HepG2 (cell line): Measurements from ENCODE around the gene NUDT17. TPM values are rescaled to one million over a fixed set of nuclear protein-coding genes. Genes with fewer than 3 reads are reported as not detected.

ENCODE experiments used
- ATF7 ChIP-seq, 2 experiments: fragments of 450-650 bp in 1 of 2; sonication (generic) in 1 of 2; formaldehyde crosslinking in 1 of 2; IDR thresholded peaks; 2 replicates each; pipeline versions ENCODE4 v1.4.0 to v1.6.1; 2016 to 2020; ENCODE audit warnings: antibody characterized with exemption in 1 of 2, mild to moderate bottlenecking in 1 of 2, missing genetic modification reagents in 1 of 2
- CBX1 ChIP-seq: IDR thresholded peaks from one replicate; pipeline ENCODE4 v1.6.1; 2016; ENCODE audit warnings: antibody characterized with exemption, low read depth
- DMAP1 ChIP-seq: IDR thresholded peaks from 2 replicates; pipeline ENCODE4 v1.6.1; 2016
- EEA1 ChIP-seq: sonication (generic); formaldehyde crosslinking; IDR thresholded peaks from 2 replicates; pipeline ENCODE4 v1.5.1; 2020; ENCODE audit warnings: mild to moderate bottlenecking, missing genetic modification reagents, borderline replicate concordance
- ERF ChIP-seq: IDR thresholded peaks from 2 replicates; pipeline ENCODE4 v1.6.1; 2018; ENCODE audit warnings: missing biosample characterization, missing genetic modification reagents
- EZH2 ChIP-seq: conservative IDR thresholded peaks from 2 replicates; pipeline ENCODE4 v1.6.1; 2012; ENCODE audit warnings: mild to moderate bottlenecking, low read depth, low read length, moderate library complexity
- HBP1 ChIP-seq: IDR thresholded peaks from 2 replicates; pipeline ENCODE4 v1.6.1; 2016; ENCODE audit warnings: low read depth, control low read depth
- MAFG ChIP-seq: sonication (generic); formaldehyde crosslinking; IDR thresholded peaks from 2 replicates; pipeline ENCODE4 v1.5.1; 2020; ENCODE audit warnings: mild to moderate bottlenecking, missing genetic modification reagents
- MTF2 ChIP-seq: sonication (generic); formaldehyde crosslinking; IDR thresholded peaks from 2 replicates; pipeline ENCODE4 v1.5.0; 2020; ENCODE audit warnings: missing genetic modification reagents, borderline replicate concordance
- NFAT5 ChIP-seq: sonication (generic); formaldehyde crosslinking; IDR thresholded peaks from 2 replicates; pipeline ENCODE4 v1.4.0; 2020; ENCODE audit warnings: missing genetic modification reagents
- ONECUT2 ChIP-seq: sonication (generic); formaldehyde crosslinking; IDR thresholded peaks from 2 replicates; pipeline ENCODE4 v1.4.0; 2020; ENCODE audit warnings: missing genetic modification reagents
- PBX3 ChIP-seq: sonication (generic); formaldehyde crosslinking; IDR thresholded peaks from 2 replicates; pipeline ENCODE4 v1.8.1; 2023; ENCODE audit warnings: missing genetic modification reagents, inconsistent platforms, borderline replicate concordance
- RARA ChIP-seq: IDR thresholded peaks from 2 replicates; pipeline ENCODE4 v1.6.1; 2016; ENCODE audit warnings: missing genetic modification reagents, missing compliant biosample characterization
- RBFOX2 ChIP-seq: fragments of 200-400 bp; formaldehyde crosslinking; IDR thresholded peaks from 2 replicates; pipeline ENCODE4 v1.6.1; 2017; ENCODE audit warnings: low read depth, mild to moderate bottlenecking, low read length
- RXRB ChIP-seq: IDR thresholded peaks from 2 replicates; pipeline ENCODE4 v1.6.1; 2016; ENCODE audit warnings: borderline replicate concordance, missing genetic modification reagents, missing compliant biosample characterization
- SAP130 ChIP-seq: IDR thresholded peaks from 2 replicates; pipeline ENCODE4 v1.6.1; 2016; ENCODE audit warnings: low read depth
- TFAP4 ChIP-seq: sonication (generic); IDR thresholded peaks from 2 replicates; pipeline ENCODE4 v1.6.1; 2016; ENCODE audit warnings: low read depth, borderline replicate concordance
- THAP11 ChIP-seq: IDR thresholded peaks from 2 replicates; pipeline ENCODE4 v1.6.1; 2016; ENCODE audit warnings: missing biosample characterization, missing genetic modification reagents
- TOPORS ChIP-seq: sonication (generic); formaldehyde crosslinking; IDR thresholded peaks from 2 replicates; pipeline ENCODE4 v1.8.0; 2023; ENCODE audit warnings: mild to moderate bottlenecking, missing genetic modification reagents
- ZBTB1 ChIP-seq: sonication (generic); formaldehyde crosslinking; IDR thresholded peaks from 2 replicates; pipeline ENCODE4 v1.4.0; 2020; ENCODE audit warnings: missing genetic modification reagents, borderline replicate concordance
- ZBTB21 ChIP-seq: sonication (generic); formaldehyde crosslinking; IDR thresholded peaks from 2 replicates; pipeline ENCODE4 v1.4.0; 2020; ENCODE audit warnings: missing genetic modification reagents
- ZNF232 ChIP-seq: sonication (generic); formaldehyde crosslinking; IDR thresholded peaks from 2 replicates; pipeline ENCODE4 v1.4.0; 2020; ENCODE audit warnings: missing genetic modification reagents, borderline replicate concordance
- ZNF383 ChIP-seq: sonication (generic); formaldehyde crosslinking; IDR thresholded peaks from 2 replicates; pipeline ENCODE4 v1.4.0; 2020; ENCODE audit warnings: missing genetic modification reagents, mild to moderate bottlenecking, borderline replicate concordance
- polyA plus RNA-seq, 8 experiments: library from polyadenylated mRNA; depleted of rRNA in 3 of 8; stranded (reverse) in 7 of 8; unstranded in 1 of 8; fragments of >200 nt; fragmentation: Illumina TruSeq in 4 of 8; extraction: Trizol in 4 of 8; gene quantifications; 2 replicates each; pipeline versions ENCODE4 v1.2.1 to v1.2.3, GENCODE V29; 2011 to 2016; ENCODE audit warnings: low read depth in 4 of 8, missing spikeins in 1 of 8, mixed read lengths in 1 of 8; ENCODE audit not compliant: insufficient read depth in 1 of 8
- total RNA-seq, 5 experiments: library from RNA; depleted of rRNA; stranded (reverse); fragments of >200 nt; fragmentation: Illumina TruSeq; extraction: Trizol; gene quantifications; 2 replicates each; pipeline ENCODE4 v1.2.3, GENCODE V29; 2016; ENCODE audit warnings: low read depth in 1 of 5

NUDT17 gene
- total and polyA plus RNA-seq, 2 of the 13 experiments (the other 11 are each of a cell fraction or from before 2014, with no cell fraction given), result 2.6 to 5.8 TPM

- TF ChIP-seq NFAT5 (CRISPR knock-in tag), result no peak
- no peak for TF ChIP-seq ZNF383 (CRISPR knock-in tag)
- TF ChIP-seq EZH2, result no peak
- no peak for TF ChIP-seq DMAP1
- no peak for TF ChIP-seq MAFG (CRISPR knock-in tag)
- no peak for TF ChIP-seq ERF (CRISPR knock-in tag)
- TF ChIP-seq ZBTB21, result no peak
- TF ChIP-seq ZBTB1, result no peak
- no peak for TF ChIP-seq CBX1
- TF ChIP-seq RARA (CRISPR knock-in tag), result peak; percentile 59; the same call in 1 of the 2 replicates
- no peak for TF ChIP-seq MTF2 (CRISPR knock-in tag)
- no peak for TF ChIP-seq TFAP4
- no peak for TF ChIP-seq ZNF232
- TF ChIP-seq THAP11 (CRISPR knock-in tag), result no peak
- TF ChIP-seq ONECUT2, result peak; percentile 73
- no peak for TF ChIP-seq TOPORS
- TF ChIP-seq EEA1 (CRISPR knock-in tag), result no peak
- peak; percentile 42; the same call in 1 of the 2 replicates for TF ChIP-seq RXRB (CRISPR knock-in tag)
- TF ChIP-seq RBFOX2, result no peak
- TF ChIP-seq PBX3 (CRISPR knock-in tag), result no peak
- TF ChIP-seq ATF7 (IDR thresholded peaks at IDR 0.05), result no peak
- TF ChIP-seq ATF7 (CRISPR knock-in tag; IDR thresholded peaks at IDR 0.05), result no peak
- no peak for TF ChIP-seq SAP130 (CRISPR knock-in tag)
- TF ChIP-seq HBP1 (CRISPR knock-in tag), result no peak
These were observed 48.1 kb downstream of the NUDT17 start (continued) for GRCh38 chr1:145893306-145894055.
